HepG2 (cell line): ENCODE results near the gene LAMA5. TPM values are rescaled to one million over a fixed set of nuclear protein-coding genes. Genes with fewer than 3 reads are reported as not detected.

Experiments
- ARID2 ChIP-seq: sonication (generic); formaldehyde crosslinking; IDR thresholded peaks from 2 replicates; pipeline ENCODE4 v1.8.1; 2022; ENCODE audit warnings: mild to moderate bottlenecking, missing genetic modification reagents, borderline replicate concordance
- ARNTL ChIP-seq: sonication (generic); formaldehyde crosslinking; IDR thresholded peaks from 2 replicates; pipeline ENCODE4 v1.4.0; 2020; ENCODE audit warnings: mild to moderate bottlenecking, missing genetic modification reagents
- CREB1 ChIP-seq, 2 experiments: fragments of 450-650 bp in 1 of 2; IDR thresholded peaks; 2 replicates each; pipeline ENCODE4 v1.6.1; 2016 to 2017; ENCODE audit warnings: control low read depth in 1 of 2, mild to moderate bottlenecking in 1 of 2, missing compliant biosample characterization in 1 of 2, missing genetic modification characterization in 1 of 2
- CSRNP1 ChIP-seq: sonication (generic); formaldehyde crosslinking; IDR thresholded peaks from 2 replicates; pipeline ENCODE4 v1.8.1; 2023; ENCODE audit warnings: mild to moderate bottlenecking, missing genetic modification reagents
- DZIP1 ChIP-seq: sonication (generic); formaldehyde crosslinking; IDR thresholded peaks from 2 replicates; pipeline ENCODE4 v1.5.0; 2020; ENCODE audit warnings: mild to moderate bottlenecking, missing genetic modification reagents
- ISL2 ChIP-seq: sonication (generic); formaldehyde crosslinking; IDR thresholded peaks from 2 replicates; pipeline ENCODE4 v1.5.0; 2020; ENCODE audit warnings: missing genetic modification reagents
- JUND ChIP-seq: sonication (generic); formaldehyde crosslinking; IDR thresholded peaks from 2 replicates; pipeline ENCODE4 v1.8.0; 2022; ENCODE audit warnings: mild to moderate bottlenecking, missing genetic modification reagents
- MLLT10 ChIP-seq: sonication (generic); formaldehyde crosslinking; IDR thresholded peaks from 2 replicates; pipeline ENCODE4 v1.4.0; 2020; ENCODE audit warnings: missing genetic modification reagents
- SNAPC5 ChIP-seq: sonication (generic); formaldehyde crosslinking; IDR thresholded peaks from 2 replicates; pipeline ENCODE4 v1.8.1; 2023; ENCODE audit warnings: mild to moderate bottlenecking, missing genetic modification reagents, borderline replicate concordance
- ZBTB21 ChIP-seq: sonication (generic); formaldehyde crosslinking; IDR thresholded peaks from 2 replicates; pipeline ENCODE4 v1.4.0; 2020; ENCODE audit warnings: missing genetic modification reagents
- ZNF296 ChIP-seq: sonication (generic); formaldehyde crosslinking; conservative IDR thresholded peaks from 2 replicates; pipeline ENCODE4 v1.5.0; 2020; ENCODE audit warnings: mild to moderate bottlenecking, missing genetic modification reagents
- ZNF574 ChIP-seq: sonication (generic); formaldehyde crosslinking; IDR thresholded peaks from 2 replicates; pipeline ENCODE4 v1.4.0; 2020; ENCODE audit warnings: missing genetic modification reagents
- ZNF737 ChIP-seq: sonication (generic); formaldehyde crosslinking; IDR thresholded peaks from 2 replicates; pipeline ENCODE4 v1.5.0; 2020; ENCODE audit warnings: missing genetic modification reagents, mild to moderate bottlenecking, borderline replicate concordance
- ZSCAN5A ChIP-seq: sonication (generic); formaldehyde crosslinking; IDR thresholded peaks from 2 replicates; pipeline ENCODE4 v1.8.0; 2022; ENCODE audit warnings: mild to moderate bottlenecking, missing genetic modification reagents, borderline replicate concordance
- polyA plus RNA-seq, 8 experiments: library from polyadenylated mRNA; depleted of rRNA in 3 of 8; stranded (reverse) in 7 of 8; unstranded in 1 of 8; fragments of >200 nt; fragmentation: Illumina TruSeq in 4 of 8; extraction: Trizol in 4 of 8; gene quantifications; 2 replicates each; pipeline versions ENCODE4 v1.2.1 to v1.2.3, GENCODE V29; 2011 to 2016; ENCODE audit warnings: low read depth in 4 of 8, missing spikeins in 1 of 8, mixed read lengths in 1 of 8; ENCODE audit not compliant: insufficient read depth in 1 of 8
- total RNA-seq, 5 experiments: library from RNA; depleted of rRNA; stranded (reverse); fragments of >200 nt; fragmentation: Illumina TruSeq; extraction: Trizol; gene quantifications; 2 replicates each; pipeline ENCODE4 v1.2.3, GENCODE V29; 2016; ENCODE audit warnings: low read depth in 1 of 5

The LAMA5 gene
- total and polyA plus RNA-seq, 2 of the 13 experiments (the other 11 are each of a cell fraction or from before 2014, with no cell fraction given) = 21.0 to 44.7 TPM

- TF ChIP-seq DZIP1 (CRISPR knock-in tag) (0 out of 2 replicates have a peak, but pooled peaks have one; percentile 55), ZNF574 (CRISPR knock-in tag) (peak; percentile 70), ISL2 (CRISPR knock-in tag) (0 out of 2 replicates have a peak, but pooled peaks have one; percentile 31), ARNTL (CRISPR knock-in tag) (no peak; the same call in 1 of the 2 replicates), ARID2 (0 out of 2 replicates have a peak, but pooled peaks have one; percentile 56), MLLT10 (0 out of 2 replicates have a peak, but pooled peaks have one; percentile 73), ZSCAN5A (CRISPR knock-in tag) (no peak), SNAPC5 (CRISPR knock-in tag) (no peak), ZNF296 (CRISPR knock-in tag) (peak; percentile 53), CSRNP1 (CRISPR knock-in tag) (peak; percentile 62; the same call in 1 of the 2 replicates), CREB1 (IDR thresholded peaks at IDR 0.05) (no peak), CREB1 (CRISPR knock-in tag; IDR thresholded peaks at IDR 0.05) (no peak), ZBTB21 (CRISPR knock-in tag) (no peak), ZNF737 (no peak; the same call in 1 of the 2 replicates), JUND (CRISPR knock-in tag) (0 out of 2 replicates have a peak, but pooled peaks have one; percentile 13)
Measured at GRCh38 chr20:62303340-62304226, 63.5 kb downstream of the LAMA5 start (continued).
